HL-60/S4 treated with phorbol 12-myristate 13-acetate at 8.2 ng/mL for 4 days and 3 days (cell line): ENCODE measurements around the gene MPZL3.

Experiments
- in situ Hi-C: fragments of 300-500 bp; cut with MboI; formaldehyde crosslinking; loops from 2 replicates; pipeline ENCODE4 v1.15.0; 2022; ENCODE audit warnings: low sequenced_read_pairs

MPZL3 gene

DNA sequence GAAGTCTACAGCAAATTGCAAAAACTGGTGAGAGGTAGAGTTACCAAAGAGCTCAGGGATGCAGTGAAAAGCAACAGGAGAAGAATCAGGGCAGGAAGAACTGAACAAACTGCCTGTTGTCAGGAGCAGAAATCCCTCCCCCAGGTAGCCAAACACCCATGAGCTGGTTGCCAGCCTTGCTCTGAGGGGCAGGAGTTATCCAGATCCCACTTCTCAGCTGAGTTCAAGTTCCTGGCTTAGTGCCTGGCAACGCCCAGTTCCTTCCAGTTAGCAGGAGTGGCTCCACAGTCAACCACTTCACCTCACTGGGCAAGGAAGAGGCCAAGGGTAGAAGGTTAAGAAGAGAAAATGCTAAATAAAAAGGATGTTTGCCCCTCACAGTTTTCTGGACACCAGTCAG, 13.8 kb upstream of the MPZL3 start:
- in situ Hi-C loops = no loop called here

DNA sequence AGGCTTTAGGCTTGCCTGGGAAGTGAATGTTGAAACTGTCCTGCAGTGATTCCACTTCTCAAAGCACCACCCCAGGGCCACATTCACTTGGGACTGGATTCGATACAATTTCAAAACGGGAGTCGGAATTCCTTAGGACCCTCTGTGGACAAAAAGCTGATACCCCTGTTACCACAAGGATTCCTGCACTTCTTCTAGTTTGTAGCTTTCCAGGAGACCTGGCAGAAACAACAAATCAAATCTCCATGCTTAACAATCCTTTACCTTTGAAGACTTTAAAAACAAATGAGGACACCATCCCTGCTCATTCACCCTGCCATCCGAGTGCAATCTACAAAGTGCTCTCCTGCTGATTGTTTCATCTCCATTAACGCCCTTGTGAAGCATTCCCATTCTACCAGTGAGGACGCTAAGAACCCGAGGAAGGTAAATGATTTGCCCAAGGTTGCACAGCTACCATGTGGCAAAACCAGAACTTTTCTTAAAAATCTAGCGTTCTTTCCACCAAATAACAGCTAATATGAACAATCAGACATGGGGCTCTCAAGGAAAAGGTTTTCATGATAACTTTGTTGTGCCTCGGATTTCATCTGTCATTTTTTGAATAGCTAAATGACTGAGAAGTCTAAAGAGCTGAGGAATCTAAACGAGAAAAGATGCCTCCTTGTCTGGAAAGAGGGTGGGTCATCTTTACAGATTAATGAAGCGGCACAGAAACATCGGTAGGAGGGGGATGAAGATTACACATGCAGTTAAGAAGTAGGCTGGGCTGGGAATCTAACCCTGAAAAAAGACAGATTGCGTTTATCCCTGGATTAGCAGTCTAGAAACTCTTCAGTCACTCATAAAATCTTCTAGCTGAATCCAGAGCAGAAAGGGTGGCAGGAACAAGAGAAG, 12.7 kb upstream of the MPZL3 start:
- in situ Hi-C loops = no loop called here

DNA sequence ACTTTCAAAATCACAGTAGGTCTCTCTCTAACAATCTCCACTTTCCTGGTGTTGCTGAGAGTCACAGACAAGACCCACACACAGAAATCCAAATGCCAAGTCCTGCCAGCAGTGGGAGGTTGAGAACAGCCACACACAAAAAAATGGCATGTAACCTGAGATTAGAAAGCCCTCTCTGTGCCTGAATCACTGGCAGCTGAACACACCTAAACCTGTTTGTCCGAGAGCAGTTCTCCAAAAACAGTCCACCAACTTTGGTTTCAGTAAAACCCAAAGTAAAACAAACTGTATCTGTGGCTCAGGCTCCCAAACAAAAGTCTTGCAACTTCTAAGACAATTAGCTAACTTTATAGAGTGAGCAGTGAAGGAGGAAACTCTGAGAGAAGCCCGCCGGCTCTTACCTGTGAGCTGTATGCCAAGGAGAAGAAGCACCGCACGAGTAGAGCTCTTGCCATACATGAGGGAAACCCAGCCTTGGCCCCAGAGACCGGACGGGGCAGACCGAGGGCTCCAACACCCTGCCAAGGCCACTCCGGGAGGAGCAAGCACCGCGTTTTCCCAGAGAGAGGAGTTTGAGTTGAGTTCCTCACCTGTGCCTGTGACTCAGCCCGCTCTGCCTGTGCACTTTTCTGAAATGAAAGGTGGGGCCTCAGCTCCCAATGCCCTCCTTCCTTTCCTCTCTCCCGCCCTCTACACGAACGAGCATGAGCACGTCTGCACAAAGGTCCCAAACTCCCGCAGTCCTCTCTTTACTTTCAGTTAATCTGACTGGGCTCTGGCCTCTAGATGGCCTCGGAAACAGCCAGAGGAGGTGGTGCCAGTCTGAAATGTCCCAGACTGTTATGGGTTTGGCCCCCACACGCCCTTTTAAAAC, 11.8 kb upstream of the MPZL3 start, which contains the start of gene MPZL2:
Gene MPZL2, minus strand, starts transcription at position 603 of the 874 bp plus-strand sequence. Its CDS starts 144 bp downstream, at position 459.
- in situ Hi-C loops = no loop called here

DNA sequence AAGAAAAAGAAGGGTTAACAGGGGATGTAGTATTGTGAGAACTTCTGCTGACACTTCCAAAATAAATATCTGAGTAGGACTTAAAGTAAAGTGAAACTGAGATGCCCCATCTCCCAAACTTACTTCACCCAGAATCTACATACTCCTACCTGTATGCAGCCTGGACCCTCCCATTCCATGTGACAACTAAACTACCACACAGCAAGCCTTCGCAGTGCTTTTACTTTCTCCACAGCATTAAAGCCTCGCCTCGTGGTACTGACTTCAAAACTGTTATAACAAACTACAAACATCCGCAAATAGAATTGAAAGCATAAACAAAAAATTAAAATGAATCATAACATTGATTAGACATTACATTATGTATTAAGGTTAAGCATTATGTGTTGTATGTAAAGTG, 10.9 kb upstream of the MPZL3 start:
- in situ Hi-C loops = no loop called here

DNA sequence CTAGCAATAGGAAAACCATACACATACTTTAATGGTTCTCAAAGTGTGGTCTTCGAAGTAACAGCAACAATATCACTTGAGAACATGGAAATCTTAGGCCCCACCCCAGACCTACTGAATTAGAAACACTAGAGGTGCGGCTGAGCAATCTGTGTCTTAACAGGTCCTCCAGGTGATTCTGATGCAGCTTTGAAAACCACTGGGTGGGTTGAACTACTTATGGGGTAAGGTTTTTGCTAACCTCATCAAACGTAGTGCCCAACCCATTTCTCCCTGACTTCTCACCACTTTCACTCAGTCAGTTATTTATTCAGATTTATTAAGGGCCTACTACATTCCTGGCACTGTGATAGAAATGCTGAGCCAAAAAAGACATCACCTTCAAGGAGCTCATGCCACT, 8.2 kb upstream of the MPZL3 start:
- in situ Hi-C loops = no loop called here

DNA sequence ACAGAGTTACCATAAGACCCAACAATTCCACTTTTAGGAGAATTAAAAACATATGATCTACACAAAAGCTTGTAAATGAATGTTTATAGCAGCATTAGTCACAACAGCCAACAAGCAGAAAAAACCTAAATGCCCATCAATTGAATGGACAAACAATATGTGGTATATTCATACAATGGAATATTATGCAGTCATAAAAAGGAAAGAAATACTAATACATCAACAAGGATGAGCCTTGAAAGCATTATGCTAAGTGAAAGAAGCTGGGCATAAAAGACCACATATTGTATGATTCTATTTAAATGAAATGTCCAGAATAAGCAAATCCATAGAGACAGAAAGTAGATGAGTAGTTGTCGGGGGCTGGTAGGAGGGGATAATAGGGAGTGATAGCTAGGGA, 7.0 kb upstream of the MPZL3 start:
- in situ Hi-C loops = no loop called here

DNA sequence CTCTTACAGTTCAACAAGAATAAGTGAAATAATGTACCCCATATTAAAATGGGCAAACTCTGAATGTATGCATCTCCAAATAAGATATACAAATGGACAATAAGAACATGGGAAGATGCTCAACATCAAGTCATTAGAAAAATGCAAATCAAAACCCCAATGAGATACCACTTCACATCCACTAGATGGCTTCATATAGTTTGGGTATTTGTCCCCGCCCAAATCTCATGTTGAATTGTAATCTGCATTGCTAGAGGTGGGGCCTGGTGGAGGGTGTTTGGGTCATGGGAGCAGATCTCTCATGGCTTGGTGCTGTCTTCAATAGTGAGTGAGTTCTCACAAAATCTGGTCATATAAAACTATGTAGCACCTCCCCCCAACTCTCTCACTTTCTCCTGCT, 6.2 kb upstream of the MPZL3 start:
- in situ Hi-C loops = no loop called here

DNA sequence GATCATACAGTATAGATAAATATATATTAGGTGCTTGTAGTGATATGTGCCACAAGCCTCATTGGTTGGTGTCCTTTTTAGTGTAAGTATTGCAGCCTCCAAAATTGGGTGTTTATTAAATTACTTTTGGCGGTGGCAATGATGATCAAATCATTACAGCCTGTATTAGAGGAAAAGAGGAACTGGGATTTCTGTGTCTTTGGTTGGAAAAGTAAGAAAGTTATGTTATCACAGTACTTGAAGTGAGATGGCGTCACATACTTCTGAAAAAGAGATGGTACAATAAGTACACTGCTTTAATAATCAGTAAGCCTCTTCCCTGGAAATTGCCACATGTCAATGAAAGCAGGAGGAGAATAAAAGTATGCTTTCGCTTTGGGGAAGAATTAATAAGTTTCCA, 523 bp upstream of the MPZL3 start:
- in situ Hi-C loops = no loop called here

DNA sequence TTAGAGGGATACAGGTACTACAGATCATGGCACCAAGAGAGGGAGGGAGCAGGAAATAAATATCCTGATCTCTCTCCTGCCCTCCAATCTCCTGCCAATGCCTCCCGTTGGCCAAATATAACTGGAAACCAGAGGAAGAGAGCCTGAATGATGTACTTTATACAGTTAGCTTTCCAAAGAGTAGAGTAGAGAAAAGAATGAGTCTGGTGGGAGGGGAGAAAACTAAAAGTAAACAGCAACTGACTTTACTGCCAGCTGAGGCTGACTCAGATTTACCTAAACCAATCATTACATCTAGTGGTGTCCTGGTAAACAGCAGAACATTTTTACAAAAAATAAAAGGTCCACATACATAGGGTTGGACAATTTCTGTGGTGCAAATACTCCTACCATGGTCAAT, 5.1 kb downstream of the MPZL3 start:
- in situ Hi-C loops = no loop called here

DNA sequence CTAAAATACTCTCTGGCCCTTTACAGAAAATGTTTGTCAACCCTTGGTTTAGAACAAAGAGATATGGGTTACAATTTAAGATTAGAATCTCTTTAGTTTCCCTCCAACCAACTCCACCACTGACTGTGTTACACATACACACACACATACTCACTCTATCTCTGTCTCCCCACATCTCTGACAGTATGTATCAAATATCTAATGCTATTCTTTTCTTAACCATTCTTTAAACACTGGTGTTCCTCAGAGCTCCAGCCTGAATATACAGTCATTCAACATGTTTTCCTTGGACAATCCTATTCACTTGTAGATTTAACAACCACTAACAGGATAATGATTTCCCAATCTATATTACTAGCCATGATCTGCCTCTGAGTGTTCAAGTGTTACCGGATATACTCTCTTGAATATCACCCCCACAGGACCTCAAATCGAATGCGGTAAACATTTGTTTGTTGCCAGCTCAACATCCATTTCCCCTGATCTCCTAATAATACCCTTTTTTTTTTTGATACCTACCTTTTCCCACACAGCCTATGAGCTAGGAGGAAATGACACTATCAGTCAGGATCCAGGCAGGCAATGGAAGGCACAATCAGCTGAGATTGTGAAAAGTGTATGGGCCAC, 6.1 kb downstream of the MPZL3 start:
- in situ Hi-C loops = no loop called here

DNA sequence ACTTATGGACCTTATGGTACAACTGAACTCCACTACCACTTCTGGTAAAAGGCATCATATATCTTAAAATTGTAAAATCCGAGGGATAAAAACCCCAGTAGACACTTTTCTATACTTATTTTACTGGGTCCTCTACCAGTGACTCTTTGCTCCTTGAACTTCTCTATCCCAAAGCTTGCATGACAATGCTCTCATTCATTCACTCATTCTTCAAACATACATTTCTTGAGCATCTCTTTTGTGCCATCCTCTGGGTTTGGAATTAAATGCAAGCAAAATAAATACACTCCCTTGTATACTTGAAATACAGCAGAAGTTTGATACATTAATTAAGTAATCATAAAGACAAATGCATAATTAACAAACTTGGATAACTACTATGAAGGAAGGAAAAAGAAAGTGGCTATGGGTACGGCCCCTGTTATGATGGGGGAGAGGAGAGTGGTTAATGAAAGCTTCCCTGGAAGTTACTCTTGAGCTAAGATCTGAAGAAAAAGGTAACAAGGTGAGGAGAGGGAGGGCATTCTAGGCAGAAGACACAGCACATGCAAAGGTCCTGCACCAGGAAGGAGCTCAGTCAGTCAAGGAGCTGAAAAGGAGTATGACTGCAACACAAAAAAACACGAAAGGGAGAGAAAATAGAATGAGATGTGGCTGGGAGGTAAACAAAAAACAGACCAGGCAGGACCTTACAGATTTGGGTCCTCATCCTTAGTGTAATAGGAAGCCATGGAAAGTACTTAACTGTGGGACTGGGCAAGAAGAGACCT, 8.0 kb downstream of the MPZL3 start:
- in situ Hi-C loops = no loop called here

DNA sequence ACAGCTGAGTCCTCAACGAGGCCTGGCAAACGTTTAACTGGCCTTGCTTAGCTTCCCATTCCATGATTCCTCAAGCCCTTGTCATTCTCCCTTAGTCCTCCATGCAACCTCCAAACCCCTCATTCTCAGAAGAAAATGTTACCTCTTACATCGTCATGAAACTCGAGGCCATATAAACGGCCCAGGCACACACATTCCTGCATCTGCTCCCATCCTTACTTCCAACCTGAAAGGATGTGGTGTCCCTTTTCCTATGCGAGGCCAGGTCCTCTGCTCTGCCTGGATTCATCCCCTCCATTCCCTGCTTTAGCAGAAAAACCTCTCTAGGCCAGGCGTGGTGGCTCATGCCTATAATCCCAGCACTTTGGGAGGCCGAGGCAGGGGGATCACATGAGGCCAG, 9.0 kb downstream of the MPZL3 start:
- in situ Hi-C loops = no loop called here

DNA sequence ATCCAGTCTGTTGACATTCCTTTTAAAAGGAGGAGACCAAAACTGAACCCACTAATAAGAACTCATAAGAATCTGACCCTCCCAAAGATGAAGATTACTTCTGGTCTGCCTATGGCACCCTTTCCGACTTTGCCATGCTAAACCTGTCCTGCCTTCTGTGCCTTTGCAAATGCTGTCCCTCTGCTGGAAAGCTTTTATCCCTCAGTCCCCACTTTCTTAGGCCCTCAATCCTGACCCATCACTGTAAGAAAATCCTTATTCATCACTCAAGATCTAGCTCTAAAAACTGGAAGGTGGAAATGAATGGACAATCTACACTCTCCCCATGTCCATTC, 10.4 kb downstream of the MPZL3 start:
- in situ Hi-C loops = no loop called here

DNA sequence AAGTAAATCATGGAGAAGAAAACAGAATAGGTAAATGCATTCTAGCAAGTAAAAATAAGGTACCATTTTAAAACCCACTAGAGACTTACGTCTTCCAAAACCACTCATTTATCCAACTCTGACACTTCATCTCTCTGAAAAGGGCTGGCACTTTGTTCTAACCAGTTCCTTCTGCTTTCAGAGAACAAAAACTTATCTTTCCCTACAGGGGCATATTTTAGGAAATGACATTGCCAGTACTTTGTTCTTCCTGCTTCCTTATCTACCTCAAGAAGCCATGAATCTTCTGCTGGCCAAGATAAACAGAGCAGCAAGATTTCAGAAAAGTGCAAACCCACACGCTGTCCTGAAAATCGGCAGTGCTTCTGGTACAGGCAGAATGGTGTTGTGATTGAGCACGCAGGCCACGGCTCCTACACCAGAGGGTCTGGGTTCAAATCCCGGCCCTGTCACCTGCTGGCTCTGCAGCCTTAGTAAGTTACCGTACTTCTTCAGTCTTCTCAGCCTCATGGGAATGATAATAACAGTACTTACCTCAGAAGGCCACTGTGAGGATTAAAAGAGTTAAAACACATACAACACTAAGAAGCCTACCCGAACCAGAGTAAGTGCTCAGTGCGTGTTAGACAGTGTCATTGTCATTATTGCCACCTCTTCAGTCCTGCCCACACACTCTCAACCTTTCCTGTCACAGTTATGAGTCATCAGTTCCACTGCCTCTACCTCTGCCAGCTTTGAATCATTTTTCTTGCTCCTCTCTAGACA, 11.0 kb downstream of the MPZL3 start:
- in situ Hi-C loops = no loop called here

DNA sequence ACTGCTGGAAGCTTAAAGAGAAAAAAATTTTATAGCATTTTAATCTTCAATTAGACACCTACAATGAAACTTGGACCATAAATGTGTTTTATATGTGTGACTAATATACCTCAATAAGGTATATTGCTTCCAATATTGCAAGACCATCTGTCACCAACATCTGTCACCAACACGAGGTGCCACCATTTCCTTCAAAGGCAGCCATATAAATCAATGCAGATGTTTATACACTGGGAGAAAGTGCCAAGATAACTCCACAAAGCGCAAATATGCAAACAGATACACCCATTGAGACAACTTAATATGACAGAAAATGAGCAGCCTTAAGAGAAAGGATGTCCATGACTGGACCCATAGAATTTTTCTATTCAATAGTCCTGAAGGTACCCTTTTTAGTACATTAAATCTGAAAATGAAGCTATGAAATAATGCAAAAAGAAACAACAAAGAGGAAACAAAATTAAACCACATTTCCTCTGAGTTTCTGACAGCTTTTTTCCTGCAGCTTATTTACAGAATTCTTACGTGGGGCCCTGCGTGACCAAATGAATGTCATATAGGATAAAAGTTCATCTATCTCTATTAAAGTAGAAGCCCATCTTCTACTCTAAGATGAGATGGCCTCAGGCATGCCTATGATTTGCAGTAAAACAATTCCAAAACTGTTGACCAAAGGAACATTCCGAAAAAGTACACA, 12.5 kb downstream of the MPZL3 start:
- in situ Hi-C loops = no loop called here

DNA sequence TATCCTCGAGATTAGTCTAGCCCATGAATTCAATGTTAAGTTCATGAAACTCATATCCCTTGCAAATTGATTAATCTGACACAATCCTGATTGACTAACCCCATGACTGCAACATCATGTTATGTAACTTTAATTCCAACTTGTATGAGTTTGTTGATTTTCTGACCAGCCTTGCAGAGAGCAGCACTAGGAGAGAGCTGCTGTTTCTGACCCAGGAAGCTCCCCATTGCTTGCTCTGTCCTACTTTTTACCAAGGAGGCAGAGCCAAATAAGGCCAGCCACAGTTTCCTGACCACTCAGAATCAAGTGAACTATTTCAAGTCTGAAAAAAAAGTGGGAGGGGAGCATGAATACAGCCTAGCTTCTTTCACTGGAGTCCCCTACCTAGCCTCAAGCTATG, 13.2 kb downstream of the MPZL3 start:
- in situ Hi-C loops = no loop called here

DNA sequence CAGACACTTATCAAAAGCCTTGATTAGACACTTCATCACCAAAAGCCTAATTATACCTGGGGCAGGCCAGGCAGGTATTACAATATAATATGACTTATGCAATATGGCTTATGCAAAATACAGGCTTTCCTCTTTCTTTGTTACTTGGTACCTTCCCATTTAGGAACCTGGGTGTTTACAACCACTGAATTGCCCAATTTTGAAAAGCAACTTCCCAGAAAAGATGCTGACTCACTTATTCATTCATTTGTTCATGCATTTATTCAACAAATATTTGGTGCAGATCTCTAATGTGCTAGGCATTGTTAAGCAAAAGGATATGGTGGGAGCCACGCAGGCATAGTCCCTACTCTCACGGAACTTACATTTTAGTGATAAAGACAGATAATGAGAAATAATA, 13.7 kb downstream of the MPZL3 start:
- in situ Hi-C loops = no loop called here

DNA sequence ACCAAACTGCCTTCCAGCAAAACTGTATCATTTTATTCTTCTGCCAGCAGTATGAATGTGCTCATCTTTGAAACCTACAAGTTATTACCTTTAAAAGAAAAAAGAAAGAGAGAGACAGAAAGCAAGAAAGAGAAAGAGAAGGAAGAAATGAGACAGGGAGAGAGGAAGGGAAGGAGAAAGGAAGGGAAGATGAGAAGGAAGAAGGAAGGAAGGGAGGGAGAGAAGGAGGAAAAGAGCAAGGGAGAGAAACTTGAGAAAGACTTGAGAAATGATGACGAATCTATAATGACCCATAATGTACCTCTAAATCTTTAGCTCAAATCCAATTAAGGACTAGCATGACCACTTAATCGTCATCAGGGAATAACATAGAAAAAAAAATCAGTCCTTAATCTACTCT, 16.0 kb downstream of the MPZL3 start:
- in situ Hi-C loops = no loop called here

DNA sequence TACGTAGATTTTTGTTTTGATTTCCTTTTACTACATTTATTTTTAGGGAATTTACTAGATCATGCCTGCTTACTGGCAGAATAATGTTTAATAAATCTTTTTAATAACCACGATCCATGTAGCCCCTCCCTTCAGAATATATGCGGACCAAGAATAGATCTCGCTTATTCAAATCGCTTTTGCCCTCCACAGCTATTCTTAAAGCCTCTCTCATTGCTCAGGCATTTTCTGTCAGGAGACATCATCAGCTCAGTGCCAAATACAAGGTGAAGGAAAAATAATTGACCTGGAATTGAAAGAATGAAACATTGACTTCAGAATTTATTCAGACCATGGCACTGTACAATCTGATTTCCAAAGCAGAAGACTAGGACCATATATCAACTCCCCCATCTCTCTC, 17.3 kb downstream of the MPZL3 start:
- in situ Hi-C loops = no loop called here

DNA sequence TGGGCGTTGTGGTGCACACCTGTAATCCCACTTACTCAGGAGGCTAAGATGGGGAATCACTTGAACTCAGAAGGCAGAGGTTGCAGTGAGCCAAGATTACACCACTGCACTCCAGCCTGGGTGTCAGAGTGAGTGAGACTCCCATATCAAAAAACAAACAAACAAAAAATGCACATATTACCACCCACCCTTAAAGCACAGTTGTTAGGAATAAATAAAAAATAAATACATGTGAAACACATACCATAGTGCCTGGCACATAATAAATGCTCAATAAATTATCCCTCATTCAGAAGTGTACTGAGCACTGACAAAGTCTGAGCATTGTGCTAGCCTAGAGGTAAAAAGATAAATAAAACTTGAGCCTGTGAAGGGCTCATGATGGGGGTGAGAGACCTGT, 18.3 kb downstream of the MPZL3 start:
- in situ Hi-C loops = no loop called here
